MCF 10A (cell line): Measurements from ENCODE around the gene EWSR1. TPM values are rescaled to one million over a fixed set of nuclear protein-coding genes. Genes with fewer than 3 reads are reported as not detected.

ENCODE experiments used
- BruUV-seq: library from RNA; stranded (reverse); fragments of 400-500 nt; replicated peaks from 2 replicates; lab custom pipeline; 2021; lab: Mats Ljungman, UMichigan
- CTCF ChIA-PET: fragments of 300-600 bp; sonication (Branson Sonifier 250); formaldehyde crosslinking; extraction: SDS; loops from one replicate; lab custom pipeline; 2021; ENCODE audit warnings: antibody characterized with exemption, inconsistent platforms; lab: Yijun Ruan, JAX
- POLR2A ChIA-PET: fragments of 300-600, 350-650 bp; sonication (Branson Sonifier 250); formaldehyde crosslinking; extraction: SDS; loops from one replicate; lab custom pipeline; 2020; ENCODE audit warnings: antibody characterized with exemption, inconsistent platforms; lab: Yijun Ruan, JAX
- DNase-seq: peaks from one replicate; pipeline ENCODE4 v3.0.0-alpha.2; 2018; ENCODE audit not compliant: unreplicated experiment
- H3K27ac Mint-ChIP-seq: one replicate; pipeline ENCODE4 v1.8.0; 2022; ENCODE audit warnings: mild to moderate bottlenecking, low read depth, mixed read lengths; ENCODE audit not compliant: unreplicated experiment
- H3K27me3 Mint-ChIP-seq: one replicate; pipeline ENCODE4 v1.8.0; 2022; ENCODE audit warnings: mixed read lengths; ENCODE audit not compliant: insufficient read depth, unreplicated experiment
- H3K36me3 Mint-ChIP-seq: one replicate; pipeline ENCODE4 v1.8.0; 2022; ENCODE audit warnings: mild to moderate bottlenecking, moderate library complexity, mixed read lengths; ENCODE audit not compliant: insufficient read depth, unreplicated experiment
- H3K4me1 Mint-ChIP-seq: one replicate; pipeline ENCODE4 v1.8.0; 2022; ENCODE audit warnings: mixed read lengths; ENCODE audit not compliant: insufficient read depth, unreplicated experiment
- H3K4me3 Mint-ChIP-seq: one replicate; pipeline ENCODE4 v1.8.0; 2022; ENCODE audit warnings: mild to moderate bottlenecking, moderate library complexity, mixed read lengths; ENCODE audit not compliant: unreplicated experiment
- H3K9me3 Mint-ChIP-seq: one replicate; pipeline ENCODE4 v1.8.0; 2022; ENCODE audit warnings: mixed read lengths; ENCODE audit not compliant: unreplicated experiment
- intact Hi-C: fragments of 100-400 bp; cut with micrococcal nuclease; formaldehyde crosslinking; loops from 2 replicates; pipeline ENCODE4 v1.14.1; 2022
- total RNA-seq: library from RNA; stranded (reverse); gene quantifications from 2 replicates; pipeline ENCODE4 v1.2.3, GENCODE V29; 2022
- TF ChIP-seq, protein P1 (sequence below): fragments of 200-600 bp; IDR thresholded peaks from one replicate; pipeline ENCODE4 v1.8.0; 2022; ENCODE audit warnings: antibody characterized with exemption, mild to moderate bottlenecking; ENCODE audit not compliant: unreplicated experiment

Gene EWSR1
- total RNA-seq, 1 experiment from 2014 or later: 486 TPM

- POLR2A ChIA-PET: interaction anchor here (0.6 kb wide), 2 partner anchors 512 to 566 kb away, joined by 3 to 4 read pairs; no protein-coding TSS in a partner anchor
- H3K36me3 Mint-ChIP-seq: peaks cover 10% of the 10 kb centered on the region
- H3K27me3 Mint-ChIP-seq: peaks cover 27% of the 10 kb centered on the region
- intact Hi-C loops: no loop called here
- no peak overlapping the region for H3K4me3 Mint-ChIP-seq
- no peak overlapping the region for H3K27ac Mint-ChIP-seq
- peaks cover 26% of the 10 kb centered on the region for H3K4me1 Mint-ChIP-seq
- TF ChIP-seq, protein P1, sequence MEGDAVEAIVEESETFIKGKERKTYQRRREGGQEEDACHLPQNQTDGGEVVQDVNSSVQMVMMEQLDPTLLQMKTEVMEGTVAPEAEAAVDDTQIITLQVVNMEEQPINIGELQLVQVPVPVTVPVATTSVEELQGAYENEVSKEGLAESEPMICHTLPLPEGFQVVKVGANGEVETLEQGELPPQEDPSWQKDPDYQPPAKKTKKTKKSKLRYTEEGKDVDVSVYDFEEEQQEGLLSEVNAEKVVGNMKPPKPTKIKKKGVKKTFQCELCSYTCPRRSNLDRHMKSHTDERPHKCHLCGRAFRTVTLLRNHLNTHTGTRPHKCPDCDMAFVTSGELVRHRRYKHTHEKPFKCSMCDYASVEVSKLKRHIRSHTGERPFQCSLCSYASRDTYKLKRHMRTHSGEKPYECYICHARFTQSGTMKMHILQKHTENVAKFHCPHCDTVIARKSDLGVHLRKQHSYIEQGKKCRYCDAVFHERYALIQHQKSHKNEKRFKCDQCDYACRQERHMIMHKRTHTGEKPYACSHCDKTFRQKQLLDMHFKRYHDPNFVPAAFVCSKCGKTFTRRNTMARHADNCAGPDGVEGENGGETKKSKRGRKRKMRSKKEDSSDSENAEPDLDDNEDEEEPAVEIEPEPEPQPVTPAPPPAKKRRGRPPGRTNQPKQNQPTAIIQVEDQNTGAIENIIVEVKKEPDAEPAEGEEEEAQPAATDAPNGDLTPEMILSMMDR: peak; percentile 49
- CTCF ChIA-PET: interaction anchor here (0.6 kb wide), 1 partner anchor 524 kb away, joined by 4 read pairs; no protein-coding TSS in a partner anchor
- no peak for DNase-seq
- BruUV-seq: no TSS peak
- H3K9me3 Mint-ChIP-seq: no peaks in the 10 kb centered on the region
These were observed 45.1 kb downstream of the EWSR1 start for GRCh38 chr22:29313126-29313575.

DNA sequence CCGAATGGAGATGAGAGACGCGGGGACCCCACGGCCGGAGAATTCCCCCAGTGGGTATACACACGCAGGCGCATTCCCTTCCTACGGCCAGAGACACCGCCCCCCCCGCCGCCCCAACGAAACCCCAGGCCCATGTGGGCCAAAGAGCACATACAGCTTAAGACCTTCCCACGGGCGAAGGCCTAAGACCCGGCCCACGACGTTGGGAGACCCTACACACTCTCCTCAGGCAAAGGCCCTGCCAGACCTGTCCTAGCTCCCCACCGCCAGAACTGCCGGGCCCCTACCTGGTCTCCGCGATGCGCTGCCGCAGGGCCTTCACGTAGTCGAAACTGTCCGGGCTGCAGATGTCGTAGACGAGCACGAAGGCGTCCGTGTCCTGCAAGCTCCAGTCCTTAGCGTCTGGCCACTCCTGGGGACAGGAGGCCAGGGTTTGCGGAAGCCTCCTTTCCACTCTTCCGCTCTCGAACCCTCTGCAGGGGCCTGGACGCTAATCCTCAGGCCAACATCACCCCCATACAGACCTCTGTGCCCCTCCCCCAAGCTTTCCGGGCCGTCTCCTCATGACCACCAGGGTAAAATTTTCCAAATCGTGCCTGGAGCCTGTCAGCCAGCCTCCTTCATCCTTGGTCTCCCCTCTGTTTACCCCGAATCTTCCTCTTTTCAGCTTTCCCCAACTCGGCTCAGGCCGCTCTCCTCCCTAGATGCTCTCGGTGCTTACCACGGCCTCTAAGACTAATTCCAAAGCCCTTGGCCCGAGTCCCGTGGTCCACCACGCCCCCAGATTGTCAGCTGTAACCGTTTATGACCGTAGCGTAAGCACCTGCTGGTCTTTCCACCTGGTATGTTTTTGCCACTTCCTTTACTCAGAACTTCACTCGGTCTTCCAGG lies 45.8 kb downstream of the EWSR1 start:
- H3K4me1 Mint-ChIP-seq: peaks cover 22% of the 10 kb centered on the region
- peaks cover 27% of the 10 kb centered on the region for H3K27me3 Mint-ChIP-seq
- POLR2A ChIA-PET: interaction anchor here (0.6 kb wide), 2 partner anchors 565 to 1402 kb away, joined by 3 read pairs; no protein-coding TSS in a partner anchor
- no peaks in the 10 kb centered on the region for H3K9me3 Mint-ChIP-seq
- no peak overlapping the region for H3K27ac Mint-ChIP-seq
- DNase-seq: no peak
- CTCF ChIA-PET: interaction anchor here (0.6 kb wide), 1 partner anchor 525 kb away, joined by 4 read pairs; no protein-coding TSS in a partner anchor
- H3K36me3 Mint-ChIP-seq: peaks cover 6% of the 10 kb centered on the region
- H3K4me3 Mint-ChIP-seq: no peak overlapping the region
- no TSS peak for BruUV-seq
- TF ChIP-seq, protein P1: no peak
- intact Hi-C loops: no loop called here

GRCh38 chr22:29314537-29315285 lies 46.6 kb downstream of the EWSR1 start:
- POLR2A ChIA-PET: no interaction called here
- CTCF ChIA-PET: no interaction called here
- H3K27ac Mint-ChIP-seq: no peak overlapping the region
- peaks cover 27% of the 10 kb centered on the region for H3K27me3 Mint-ChIP-seq
- TF ChIP-seq, protein P1: no peak
- no TSS peak for BruUV-seq
- H3K36me3 Mint-ChIP-seq: peaks cover 4% of the 10 kb centered on the region
- intact Hi-C loops: no loop called here
- no peak overlapping the region for H3K4me3 Mint-ChIP-seq
- peaks cover 15% of the 10 kb centered on the region for H3K4me1 Mint-ChIP-seq
- H3K9me3 Mint-ChIP-seq: no peaks in the 10 kb centered on the region
- DNase-seq: no peak
